GM21825 (cell line): Measurements from ENCODE around the gene SV2C.

Source experiments
- ATAC-seq: cut with Tn5 transposase; IDR thresholded peaks from one replicate; pipeline ENCODE4 v1.9.1; 2021; ENCODE audit warnings: mild to moderate bottlenecking, moderate library complexity; ENCODE audit not compliant: unreplicated experiment

SV2C gene

GRCh38 chr5:76376148-76376865 is 293.1 kb downstream of the SV2C start:
- ATAC-seq, result no peak

- ATAC-seq, result no peak
Measured at GRCh38 chr5:76376866-76377230, 293.7 kb downstream of the SV2C start.

GRCh38 chr5:76378355-76378754 is 295.2 kb downstream of the SV2C start:
- ATAC-seq, result no peak

GRCh38 chr5:76379316-76379715 is 296.1 kb downstream of the SV2C start:
- no peak for ATAC-seq

- ATAC-seq, result no peak
Measured at GRCh38 chr5:76379855-76380254, 296.7 kb downstream of the SV2C start.

GRCh38 chr5:76380346-76381066 is 297.3 kb downstream of the SV2C start:
- no peak for ATAC-seq

- no peak for ATAC-seq
Measured at GRCh38 chr5:76383126-76383832, 300.1 kb downstream of the SV2C start.

GRCh38 chr5:76384189-76384588 is 301.0 kb downstream of the SV2C start:
- ATAC-seq, result no peak

- no peak for ATAC-seq
Measured at GRCh38 chr5:76384705-76385104, 301.5 kb downstream of the SV2C start.

GRCh38 chr5:76385540-76385939 is 302.4 kb downstream of the SV2C start:
- ATAC-seq, result no peak

- no peak for ATAC-seq
Measured at GRCh38 chr5:76386360-76386759, 303.2 kb downstream of the SV2C start.

- no peak for ATAC-seq
Measured at GRCh38 chr5:76388236-76388635, 305.1 kb downstream of the SV2C start.

- no peak for ATAC-seq
Measured at GRCh38 chr5:76388791-76389512, 305.8 kb downstream of the SV2C start.

GRCh38 chr5:76389513-76390154 is 306.5 kb downstream of the SV2C start:
- no peak for ATAC-seq

- no peak for ATAC-seq
Measured at GRCh38 chr5:76391014-76391413, 307.8 kb downstream of the SV2C start.

GRCh38 chr5:76393035-76393680 is 310.0 kb downstream of the SV2C start:
- no peak for ATAC-seq

- no peak for ATAC-seq
Measured at GRCh38 chr5:76397200-76397599, 314.0 kb downstream of the SV2C start.

GRCh38 chr5:76399268-76399667 is 316.1 kb downstream of the SV2C start:
- ATAC-seq, result no peak

- no peak for ATAC-seq
Measured at GRCh38 chr5:76400466-76400865, 317.3 kb downstream of the SV2C start.

GRCh38 chr5:76401801-76402250 is 318.6 kb downstream of the SV2C start:
- ATAC-seq, result peak; percentile 26
